ENCODE measurements around the gene SLC35C1. TPM values are rescaled to one million over a fixed set of nuclear protein-coding genes. Genes with fewer than 3 reads are reported as not detected.

The SLC35C1 gene
- total RNA-seq, 2 donors from 2014 or later: 11.4 to 16.0 TPM

- H3K27ac ChIP-seq (ENCODE audit: low read depth, low read length): no peak overlapping the region
- H3K27ac Mint-ChIP-seq: no peak overlapping the region
- H3K27me3 ChIP-seq (ENCODE audit: control insufficient read depth, insufficient read depth, low read length, poor library complexity, severe bottlenecking): peaks cover 10% of the 10 kb centered on the region
- peaks cover 25% of the 10 kb centered on the region for H3K27me3 Mint-ChIP-seq (ENCODE audit: insufficient read depth)
- no peak overlapping the region for H3K4me3 Mint-ChIP-seq
- no peaks in the 10 kb centered on the region for H3K4me1 ChIP-seq (ENCODE audit: control insufficient read depth, insufficient read depth, low read length)
- DNase-seq: no peak
- no peaks in the 10 kb centered on the region for H3K9me3 ChIP-seq (ENCODE audit: control insufficient read depth, low read length)
- H3K9me3 Mint-ChIP-seq: no peaks in the 10 kb centered on the region
- peaks cover 7% of the 10 kb centered on the region for H3K4me1 Mint-ChIP-seq
- no peak overlapping the region for H3K9ac ChIP-seq (ENCODE audit: extremely low read depth, low read length, poor library complexity, severe bottlenecking)
- no peak for TF ChIP-seq CTCF (conservative IDR thresholded peaks at IDR 0.05)
- H3K36me3 Mint-ChIP-seq (ENCODE audit: low read depth): no peaks in the 10 kb centered on the region
- WGBS, 2 experiments (ENCODE audit: insufficient coverage in 1 of 2, insufficient read length in 1 of 2): 91 to 97% methylated on average over 4 to 5 of the region's 5 CpGs
- H3K4me3 ChIP-seq (ENCODE audit: low read length): no peak overlapping the region
- no peaks in the 10 kb centered on the region for H3K36me3 ChIP-seq (ENCODE audit: control insufficient read depth, insufficient read depth, low read length)
These were observed 35.0 kb upstream of the SLC35C1 start for GRCh38 chr11:45769960-45770359.

GRCh38 chr11:45771193-45771565 is 33.8 kb upstream of the SLC35C1 start:
- no peaks in the 10 kb centered on the region for H3K9me3 ChIP-seq (ENCODE audit: control insufficient read depth, low read length)
- H3K36me3 ChIP-seq (ENCODE audit: control insufficient read depth, insufficient read depth, low read length): no peaks in the 10 kb centered on the region
- H3K27me3 ChIP-seq (ENCODE audit: control insufficient read depth, insufficient read depth, low read length, poor library complexity, severe bottlenecking): peaks cover 10% of the 10 kb centered on the region
- H3K9ac ChIP-seq (ENCODE audit: extremely low read depth, low read length, poor library complexity, severe bottlenecking): no peak overlapping the region
- TF ChIP-seq CTCF (conservative IDR thresholded peaks at IDR 0.05): peak; percentile 86
- no peaks in the 10 kb centered on the region for H3K4me1 ChIP-seq (ENCODE audit: control insufficient read depth, insufficient read depth, low read length)
- Mint-ChIP-seq H3K9me3 (no peaks in the 10 kb centered on the region), H3K4me3 (peak overlapping the region; percentile 59), H3K4me1 (peaks cover 7% of the 10 kb centered on the region), H3K27ac (no peak overlapping the region), H3K36me3 (ENCODE audit: low read depth) (no peaks in the 10 kb centered on the region), H3K27me3 (ENCODE audit: insufficient read depth) (peaks cover 25% of the 10 kb centered on the region)
- WGBS, 2 experiments (ENCODE audit: insufficient coverage in 1 of 2, insufficient read length in 1 of 2): 4 to 12% methylated on average over 9 to 18 of the region's 18 CpGs
- H3K27ac ChIP-seq (ENCODE audit: low read depth, low read length): no peak overlapping the region
- peak; percentile 92 for DNase-seq
- peak overlapping the region; percentile 85 for H3K4me3 ChIP-seq (ENCODE audit: low read length)

GRCh38 chr11:45771566-45772448 is 33.1 kb upstream of the SLC35C1 start:
- DNase-seq: peak; percentile 95
- H3K4me1 Mint-ChIP-seq: peaks cover 7% of the 10 kb centered on the region
- WGBS, 2 experiments (ENCODE audit: insufficient coverage in 1 of 2, insufficient read length in 1 of 2): 3 to 8% methylated on average over 22 to 31 of the region's 31 CpGs
- TF ChIP-seq CTCF (conservative IDR thresholded peaks at IDR 0.05): peak; percentile 93
- H3K9ac ChIP-seq (ENCODE audit: extremely low read depth, low read length, poor library complexity, severe bottlenecking): no peak overlapping the region
- peaks cover 25% of the 10 kb centered on the region for H3K27me3 Mint-ChIP-seq (ENCODE audit: insufficient read depth)
- H3K36me3 ChIP-seq (ENCODE audit: control insufficient read depth, insufficient read depth, low read length): no peaks in the 10 kb centered on the region
- peak overlapping the region; percentile 85 for H3K4me3 ChIP-seq (ENCODE audit: low read length)
- H3K9me3 Mint-ChIP-seq: no peaks in the 10 kb centered on the region
- no peaks in the 10 kb centered on the region for H3K9me3 ChIP-seq (ENCODE audit: control insufficient read depth, low read length)
- H3K27me3 ChIP-seq (ENCODE audit: control insufficient read depth, insufficient read depth, low read length, poor library complexity, severe bottlenecking): peaks cover 10% of the 10 kb centered on the region
- no peak overlapping the region for H3K27ac Mint-ChIP-seq
- H3K4me3 Mint-ChIP-seq: peak overlapping the region; percentile 59
- no peaks in the 10 kb centered on the region for H3K4me1 ChIP-seq (ENCODE audit: control insufficient read depth, insufficient read depth, low read length)
- no peaks in the 10 kb centered on the region for H3K36me3 Mint-ChIP-seq (ENCODE audit: low read depth)
- H3K27ac ChIP-seq (ENCODE audit: low read depth, low read length): no peak overlapping the region

All from endodermal cell (in vitro differentiated cells).